ENCODE measurements around the gene IBTK. TPM values are rescaled to one million over a fixed set of nuclear protein-coding genes. Genes with fewer than 3 reads are reported as not detected.

The IBTK gene
- polyA plus RNA-seq, 3 donors = 7.0 to 20.2 (median 13.1) TPM

DNA sequence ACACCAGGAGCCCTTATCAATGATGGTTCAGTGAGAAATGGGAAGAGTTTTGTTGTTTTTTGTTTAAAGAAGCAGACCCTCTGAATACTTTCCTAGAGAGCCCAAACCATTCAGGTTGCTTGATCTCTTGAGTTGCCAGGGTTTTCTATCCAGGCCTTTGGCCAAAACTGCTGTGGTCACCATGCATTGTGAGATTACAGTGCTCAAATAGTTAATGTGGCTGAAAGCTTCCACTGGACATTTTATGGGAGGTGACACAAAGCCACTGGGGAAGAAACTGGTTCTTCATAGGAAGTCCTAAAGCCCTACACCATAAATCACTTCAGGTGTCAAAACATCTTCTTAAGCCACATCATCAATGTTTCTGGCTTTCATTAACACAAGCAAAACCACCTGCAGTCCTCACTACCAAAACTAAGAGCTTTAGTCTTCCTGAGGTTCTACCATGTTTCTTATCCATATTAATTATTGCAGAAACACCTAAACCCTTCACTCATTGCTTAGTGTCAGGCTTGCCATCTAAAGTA, 101.6 kb downstream of the IBTK start:
- no peak for TF ChIP-seq CTCF (IDR thresholded peaks at IDR 0.05)
- Mint-ChIP-seq H3K27me3 (ENCODE audit: low read depth in 3 of 3) (no peaks in the 10 kb centered on the region), H3K4me1 (no peaks in the 10 kb centered on the region), H3K27ac (no peak overlapping the region), H3K4me3 (no peak overlapping the region), H3K36me3 (no peaks in the 10 kb centered on the region), H3K9me3 (peaks cover 0 to 17% (median 7%) of the 10 kb centered on the region in 7 donors)
- DNase-seq = no peak
- Histone ChIP-seq H3K4me3 (replicated peaks in 1 of 3; ENCODE audit: low read depth in 2 of 3, low read length in 3 of 3) (no peak overlapping the region), H3K27me3 (ENCODE audit: control insufficient read depth in 2 of 2, insufficient read depth in 2 of 2, low read length in 2 of 2) (no peaks in the 10 kb centered on the region), H3K4me2 (replicated peaks; ENCODE audit: extremely low read depth, low read length, poor library complexity, severe bottlenecking) (no peak overlapping the region), H3K9me3 (replicated peaks in 1 of 2; ENCODE audit: control insufficient read depth in 1 of 2, insufficient read depth in 1 of 2, low read length in 2 of 2) (peaks cover 0 to 8% of the 10 kb centered on the region in 2 donors), H3K36me3 (replicated peaks in 1 of 2; ENCODE audit: control insufficient read depth in 1 of 2, insufficient read depth in 2 of 2, low read length in 2 of 2) (no peaks in the 10 kb centered on the region), H3K27ac (ENCODE audit: low read depth in 1 of 2, low read length in 2 of 2) (no peak overlapping the region), H3K9ac (ENCODE audit: insufficient read depth, low read length, poor library complexity, severe bottlenecking) (no peak overlapping the region), H2AFZ (ENCODE audit: insufficient read depth, low read depth, low read length, poor library complexity, severe bottlenecking) (no peak overlapping the region), H4K20me1 (ENCODE audit: insufficient read depth, low read length) (no peaks in the 10 kb centered on the region), H3K79me2 (ENCODE audit: insufficient read depth, low read length) (no peaks in the 10 kb centered on the region), H3K4me1 (ENCODE audit: control insufficient read depth in 1 of 2, insufficient read depth in 2 of 2, low read length in 2 of 2) (no peaks in the 10 kb centered on the region)
- intact Hi-C loops (cut with micrococcal nuclease) = no loop called here

- Mint-ChIP-seq H3K4me1 (no peaks in the 10 kb centered on the region), H3K4me3 (no peak overlapping the region), H3K27ac (no peak overlapping the region), H3K9me3 (peaks cover 0 to 14% (median 4%) of the 10 kb centered on the region in 7 donors), H3K36me3 (no peaks in the 10 kb centered on the region), H3K27me3 (ENCODE audit: low read depth in 3 of 3) (no peaks in the 10 kb centered on the region)
- Histone ChIP-seq H3K4me3 (replicated peaks in 1 of 3; ENCODE audit: low read depth in 2 of 3, low read length in 3 of 3) (no peak overlapping the region), H3K36me3 (replicated peaks in 1 of 2; ENCODE audit: control insufficient read depth in 1 of 2, insufficient read depth in 2 of 2, low read length in 2 of 2) (no peaks in the 10 kb centered on the region), H3K79me2 (ENCODE audit: insufficient read depth, low read length) (no peaks in the 10 kb centered on the region), H3K27ac (ENCODE audit: low read depth in 1 of 2, low read length in 2 of 2) (no peak overlapping the region), H3K9ac (ENCODE audit: insufficient read depth, low read length, poor library complexity, severe bottlenecking) (no peak overlapping the region), H3K4me2 (replicated peaks; ENCODE audit: extremely low read depth, low read length, poor library complexity, severe bottlenecking) (no peak overlapping the region), H3K4me1 (ENCODE audit: control insufficient read depth in 1 of 2, insufficient read depth in 2 of 2, low read length in 2 of 2) (no peaks in the 10 kb centered on the region), H2AFZ (ENCODE audit: insufficient read depth, low read depth, low read length, poor library complexity, severe bottlenecking) (no peak overlapping the region), H3K9me3 (replicated peaks in 1 of 2; ENCODE audit: control insufficient read depth in 1 of 2, insufficient read depth in 1 of 2, low read length in 2 of 2) (peaks cover 0 to 5% of the 10 kb centered on the region in 2 donors), H4K20me1 (ENCODE audit: insufficient read depth, low read length) (no peaks in the 10 kb centered on the region), H3K27me3 (ENCODE audit: control insufficient read depth in 2 of 2, insufficient read depth in 2 of 2, low read length in 2 of 2) (no peaks in the 10 kb centered on the region)
- WGBS (ENCODE audit: insufficient coverage) = 100% methylated on average over 3 of the region's 5 CpGs
- no peak for TF ChIP-seq CTCF (IDR thresholded peaks at IDR 0.05)
- intact Hi-C loops (cut with micrococcal nuclease) = no loop called here
- DNase-seq = no peak
These were observed 102.6 kb downstream of the IBTK start for GRCh38 chr6:82144852-82145340.

All from CD14-positive monocyte (primary cell).